Breast epithelium (tissue), 3 donors: ENCODE measurements around the gene SLC28A1.

Experiments
- CTCF ChIP-seq, 3 donors: fragments of 450-650 bp; IDR thresholded peaks; one replicate each; pipeline ENCODE4 v1.5.1; 2016 to 2017; ENCODE audit warnings: antibody characterized with exemption in 3 of 3, mild to moderate bottlenecking in 3 of 3, moderate library complexity in 3 of 3
- POLR2A ChIP-seq: fragments of 450-650 bp; IDR thresholded peaks from one replicate; pipeline ENCODE4 v1.6.1; 2016; ENCODE audit warnings: antibody characterized with exemption, mild to moderate bottlenecking, moderate library complexity

DNA sequence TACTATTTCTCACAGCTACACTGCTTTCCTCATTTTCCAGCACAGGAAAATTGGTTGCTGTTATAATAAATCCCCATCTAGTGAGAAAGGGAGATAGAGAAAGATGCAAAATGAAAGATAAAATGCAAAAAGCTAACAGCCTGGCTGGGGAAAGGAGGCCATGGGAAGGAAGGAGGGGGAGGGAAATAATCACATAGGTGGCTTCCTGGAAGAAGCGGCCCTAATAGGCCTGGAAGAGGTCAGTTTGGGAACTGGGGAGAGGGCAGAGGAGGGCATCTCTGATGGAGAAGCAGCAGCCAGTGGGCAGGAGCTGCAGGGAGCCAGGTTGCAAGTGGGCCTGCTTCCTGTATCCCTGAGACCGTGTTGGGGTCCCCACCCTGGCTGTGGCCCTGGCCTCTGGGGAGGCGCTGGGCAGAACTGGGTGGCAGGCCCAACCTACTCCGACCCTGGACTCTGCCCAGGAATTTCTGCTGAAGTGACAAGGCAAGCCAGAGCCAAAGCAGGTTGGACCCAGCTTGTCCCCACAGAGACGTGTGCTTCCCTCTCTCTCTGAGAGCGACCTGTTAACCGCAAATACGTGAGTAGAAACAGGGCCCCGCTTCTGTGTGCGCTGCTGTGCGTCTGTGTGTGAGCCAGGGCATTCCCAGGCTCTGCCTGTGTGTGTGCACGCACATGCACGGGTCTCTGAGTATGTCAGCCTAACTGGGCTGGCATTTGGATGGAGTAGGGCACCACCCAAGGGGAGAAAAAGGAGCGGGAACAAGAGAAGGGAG lies 1.9 kb downstream of the SLC28A1 start:
- TF ChIP-seq CTCF (IDR thresholded peaks at IDR 0.05) (no peak), POLR2A (no peak)
